Middle frontal gyrus (tissue), 1 donor: ENCODE results near the gene ZNF615.
"Not testable (repeated sequence)": the region's sequence is repeated elsewhere in the genome, so short reads cannot be mapped to it uniquely, and the experiment has no call there.

Experiments
- DNase-seq: peaks from one replicate; pipeline ENCODE4 v3.0.0-alpha.2; 2015; ENCODE audit warnings: low spot score; ENCODE audit errors: extremely low spot score

ZNF615 gene

DNA sequence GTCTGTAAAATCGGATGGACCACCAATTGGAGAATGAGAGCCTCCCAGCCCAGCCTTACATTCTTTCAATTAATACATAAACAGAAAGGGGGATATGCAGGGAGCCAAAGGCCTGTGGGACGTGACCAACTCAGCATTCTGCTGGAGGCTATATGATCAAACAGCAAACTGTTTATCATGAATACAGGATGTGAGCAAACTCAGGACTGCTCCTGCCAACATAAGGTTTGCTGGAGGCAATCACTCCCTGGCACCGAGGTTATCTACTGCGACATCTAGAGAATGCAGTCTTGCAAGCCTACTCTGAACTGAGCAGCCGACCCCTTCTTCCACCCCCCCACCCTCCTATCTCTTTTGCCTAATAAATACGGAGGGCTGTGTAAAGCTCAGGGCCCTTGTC is 27.1 kb downstream of the ZNF615 start:
- DNase-seq: not testable (repeated sequence)

DNA sequence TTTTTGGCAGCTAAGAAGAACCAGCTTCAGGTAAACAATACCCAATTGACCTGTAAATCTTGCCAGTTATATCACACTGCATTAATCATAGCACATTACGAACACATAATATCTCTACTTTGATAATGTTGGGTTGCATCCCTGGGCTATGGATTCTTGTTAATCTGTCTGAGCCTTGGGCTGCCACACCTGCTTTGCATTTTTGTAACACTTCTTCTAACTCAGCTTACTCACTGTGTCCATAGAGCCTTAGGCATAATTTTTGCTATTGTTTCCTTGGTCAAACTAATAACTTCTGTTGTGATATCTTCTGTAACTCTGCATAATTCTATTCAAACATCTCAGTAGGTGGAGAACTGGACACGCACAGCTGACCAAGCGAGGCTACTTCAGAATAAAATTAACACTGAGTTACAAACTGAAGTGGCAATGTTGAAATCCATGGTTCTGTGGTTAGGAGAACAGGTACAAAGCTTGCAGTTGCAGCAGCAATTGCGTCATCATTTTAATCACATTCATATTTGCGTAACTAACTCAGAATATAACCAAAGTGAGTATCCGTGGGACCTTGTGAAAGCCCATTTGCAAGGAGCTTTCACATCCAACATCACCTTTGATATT is 27.8 kb downstream of the ZNF615 start:
- no peak for DNase-seq

DNA sequence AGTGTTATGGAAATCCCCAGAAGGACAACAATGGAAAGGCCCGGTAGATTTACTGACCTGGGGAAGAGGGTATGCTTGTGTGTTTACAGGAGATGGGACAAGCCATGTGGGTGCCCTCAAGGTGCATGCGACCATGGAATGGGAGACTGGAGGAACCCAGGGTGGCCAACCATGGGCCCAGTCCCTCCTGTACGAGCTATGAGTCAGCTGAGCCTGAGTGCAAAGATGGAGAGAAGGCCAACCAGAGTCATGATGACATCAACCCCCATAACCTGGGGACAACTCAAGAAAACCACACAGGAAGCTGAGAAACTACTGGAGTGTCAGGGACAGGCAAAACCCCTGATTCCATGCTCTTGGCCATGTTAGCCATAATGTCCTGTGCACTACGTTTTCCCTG is 29.1 kb downstream of the ZNF615 start:
- DNase-seq: no peak

DNA sequence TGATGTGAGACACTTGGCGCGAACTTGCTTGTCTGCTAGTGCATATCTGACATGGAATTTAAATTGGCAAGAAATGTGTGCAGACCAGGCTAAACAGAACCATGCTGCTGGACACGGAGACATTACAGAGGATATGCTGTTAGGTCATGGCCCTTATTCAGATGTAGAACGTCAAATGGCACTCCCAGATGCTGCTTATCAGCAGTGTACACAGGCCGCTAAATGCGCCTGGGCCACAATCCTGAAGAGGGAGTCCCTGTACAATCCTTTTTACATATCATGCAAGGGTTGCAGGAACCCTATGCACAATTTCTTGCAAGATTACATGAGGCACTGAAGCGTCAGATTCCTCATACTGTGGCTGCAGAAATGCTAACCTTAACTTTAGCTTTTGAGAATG is 30.7 kb downstream of the ZNF615 start:
- no peak for DNase-seq

DNA sequence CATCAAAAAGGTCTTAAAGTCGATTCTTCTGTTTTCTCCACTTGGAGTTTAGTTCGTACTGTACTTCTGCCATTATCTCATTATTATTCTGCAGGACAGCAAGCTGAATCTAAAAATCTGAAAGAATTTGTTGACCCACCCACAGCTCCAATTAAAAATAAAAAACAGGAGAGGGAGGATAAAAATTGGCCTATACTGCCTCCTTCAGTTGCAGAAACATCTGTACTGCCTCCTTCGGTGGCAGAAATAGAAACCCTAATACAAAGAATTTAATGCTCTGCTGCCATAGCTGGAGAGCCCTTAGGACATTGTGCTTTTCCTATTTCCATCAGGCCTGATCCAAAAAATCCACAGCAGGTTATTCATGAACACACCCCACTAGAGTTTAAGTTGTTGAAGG is 31.2 kb downstream of the ZNF615 start:
- DNase-seq: no peak

DNA sequence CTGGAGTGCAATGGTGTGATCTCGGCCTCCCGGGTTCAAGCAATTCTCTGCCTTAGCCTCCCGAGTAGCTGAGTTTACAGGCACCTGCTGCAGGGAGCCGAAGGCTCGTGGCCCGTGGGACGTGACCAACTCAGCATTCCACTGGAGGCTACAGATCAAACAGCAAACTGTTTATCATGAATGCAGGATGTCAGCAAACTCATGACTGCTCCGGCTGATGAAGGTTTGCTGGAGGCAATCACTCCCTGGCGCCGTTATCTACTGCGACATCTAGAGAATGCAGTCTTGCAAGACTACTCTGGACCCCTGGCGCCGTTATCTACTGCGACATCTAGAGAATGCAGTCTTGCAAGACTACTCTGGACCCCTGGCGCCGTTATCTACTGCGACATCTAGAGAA is 32.2 kb downstream of the ZNF615 start:
- not testable (repeated sequence) for DNase-seq

DNA sequence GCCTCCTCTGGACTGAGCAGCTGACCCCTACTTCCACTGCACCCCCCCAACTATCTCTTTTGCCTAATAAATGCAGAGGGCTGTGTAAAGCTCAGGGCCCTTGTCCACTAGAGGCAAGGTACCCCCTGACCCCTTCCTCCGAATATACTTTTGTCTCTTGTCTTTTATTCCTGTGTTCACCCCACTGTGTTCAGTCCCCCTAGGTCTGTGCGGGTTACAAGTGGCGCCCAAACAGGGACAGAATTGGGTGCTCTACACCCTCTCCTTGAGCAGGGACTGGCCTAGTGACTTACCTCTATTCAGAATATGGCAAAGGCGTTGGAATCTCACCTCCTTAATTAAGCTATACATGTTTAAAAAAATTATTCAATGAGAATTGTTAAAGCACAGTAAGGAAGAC is 36.4 kb downstream of the ZNF615 start:
- no peak for DNase-seq

DNA sequence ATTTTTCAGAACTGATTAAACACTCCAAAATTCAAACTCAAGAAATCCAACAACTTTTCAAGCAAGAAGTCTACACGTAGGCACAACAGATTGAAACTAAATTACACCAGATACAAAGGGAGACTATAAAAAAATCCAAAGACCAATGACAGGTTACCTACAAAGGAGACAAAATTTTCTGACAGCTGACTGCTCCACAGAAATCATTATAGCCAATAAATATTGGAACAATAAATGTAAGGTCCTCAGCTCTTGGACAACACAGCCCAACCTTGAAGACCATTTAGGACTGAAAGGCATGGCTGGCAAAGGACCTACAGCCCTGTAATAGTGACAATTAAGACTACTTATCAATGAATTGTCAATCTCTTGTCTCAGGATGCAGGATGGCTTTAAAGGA is 37.3 kb downstream of the ZNF615 start:
- DNase-seq: no peak

DNA sequence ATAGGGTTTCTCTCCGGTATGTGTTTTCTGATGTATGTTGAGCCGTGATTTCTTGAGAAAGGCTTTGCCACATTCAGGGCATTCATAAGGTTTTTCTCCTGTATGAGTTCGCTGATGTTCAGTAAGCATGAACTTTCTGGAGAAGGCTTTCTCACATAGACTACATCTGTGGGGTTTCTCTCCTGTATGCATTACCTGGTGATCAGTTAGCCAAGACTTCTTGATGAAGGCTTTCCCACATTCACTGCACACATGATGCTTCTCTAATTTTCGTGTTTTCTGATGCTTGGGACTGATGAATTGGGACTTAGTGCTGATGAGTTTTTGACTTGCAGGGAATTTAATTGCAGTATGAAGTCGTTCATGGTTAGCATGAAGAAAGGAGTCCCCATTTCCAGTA is 42.4 kb downstream of the ZNF615 start:
- no peak for DNase-seq

DNA sequence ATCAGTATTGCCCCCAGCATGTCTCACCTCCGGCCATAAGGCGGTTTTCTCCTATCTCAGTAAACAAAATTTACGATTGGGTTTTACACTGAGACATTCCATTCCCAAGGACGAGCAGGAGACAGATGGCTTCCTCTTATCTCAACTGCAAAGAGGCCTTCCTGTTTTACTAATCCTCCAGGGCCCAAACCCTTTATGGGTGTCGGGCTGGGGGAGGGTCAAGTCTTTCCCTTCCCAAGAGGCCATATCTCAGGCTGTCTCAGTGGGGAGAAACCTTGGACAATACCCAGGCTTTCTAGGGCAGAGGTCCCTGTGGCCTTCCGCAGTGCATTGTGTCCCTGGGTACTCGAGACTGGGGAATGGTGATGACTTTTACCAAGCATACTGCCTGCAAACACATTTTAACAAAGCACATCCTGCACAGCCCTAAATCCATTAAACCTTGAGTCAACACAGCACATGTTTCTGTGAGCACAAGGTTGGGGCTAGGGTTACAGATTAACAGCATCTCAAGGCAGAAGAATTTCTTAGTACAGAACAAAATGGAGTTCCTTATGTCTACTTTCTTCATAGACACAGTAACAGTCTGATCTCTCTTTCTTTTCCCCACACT is 47.3 kb downstream of the ZNF615 start:
- not testable (repeated sequence) for DNase-seq

DNA sequence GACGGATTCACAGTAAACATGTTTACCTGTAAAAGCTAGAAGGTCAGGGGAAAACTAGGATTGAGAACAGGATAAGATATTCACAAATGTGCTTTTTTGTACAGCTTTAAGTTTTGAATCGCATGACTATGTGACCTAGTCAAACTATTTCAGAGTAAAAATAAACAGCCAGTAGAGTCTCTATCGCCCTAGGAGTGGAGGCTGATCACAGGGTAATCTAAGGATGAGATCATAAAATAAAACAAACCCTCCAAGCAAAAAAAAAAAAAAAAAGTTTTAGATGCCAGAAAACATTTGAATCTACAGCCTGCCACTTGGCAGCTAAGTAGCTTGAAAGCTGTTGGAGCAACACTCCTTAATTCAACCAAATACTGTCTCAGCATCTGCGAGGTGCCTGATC is 48.2 kb downstream of the ZNF615 start:
- no peak for DNase-seq

DNA sequence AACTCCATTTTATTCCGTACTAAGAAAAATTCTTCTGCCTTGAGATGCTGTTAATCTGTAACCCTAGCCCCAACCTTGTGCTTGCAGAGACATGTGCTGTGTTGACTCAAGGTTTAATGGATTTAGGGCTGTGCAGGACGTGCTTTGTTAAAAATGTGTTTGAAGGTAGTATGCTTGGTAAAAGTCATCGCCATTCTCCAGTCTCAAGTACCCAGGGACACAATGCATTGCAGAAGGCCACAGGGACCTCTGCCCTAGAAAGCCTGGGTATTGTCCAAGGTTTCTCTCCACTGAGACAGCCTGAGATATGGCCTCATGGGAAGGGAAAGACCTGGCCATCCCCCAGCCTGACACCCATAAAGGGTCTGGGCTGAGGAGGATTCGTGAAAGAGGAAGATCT is 50.2 kb downstream of the ZNF615 start:
- DNase-seq: not testable (repeated sequence)

DNA sequence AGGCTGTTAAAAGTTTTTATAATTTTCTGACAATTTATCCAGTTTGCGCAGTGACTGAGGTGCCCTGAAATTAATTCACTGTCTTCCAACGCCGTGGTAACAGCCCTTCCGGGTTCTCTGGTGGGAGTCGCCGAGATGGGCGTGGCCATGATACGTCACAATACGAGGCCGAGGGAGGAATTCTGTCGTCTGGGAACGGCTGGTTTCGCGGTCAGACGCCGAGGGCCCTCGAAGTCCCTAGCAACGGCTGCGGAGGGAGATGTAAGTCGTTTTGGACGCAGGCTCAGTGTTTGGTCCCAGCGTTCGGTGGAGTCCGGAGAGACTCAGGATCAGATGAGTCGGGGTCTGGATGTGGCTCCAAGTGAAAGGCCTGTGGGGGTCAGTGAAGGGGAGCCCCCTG is 59.0 kb downstream of the ZNF615 start:
- DNase-seq: no peak

DNA sequence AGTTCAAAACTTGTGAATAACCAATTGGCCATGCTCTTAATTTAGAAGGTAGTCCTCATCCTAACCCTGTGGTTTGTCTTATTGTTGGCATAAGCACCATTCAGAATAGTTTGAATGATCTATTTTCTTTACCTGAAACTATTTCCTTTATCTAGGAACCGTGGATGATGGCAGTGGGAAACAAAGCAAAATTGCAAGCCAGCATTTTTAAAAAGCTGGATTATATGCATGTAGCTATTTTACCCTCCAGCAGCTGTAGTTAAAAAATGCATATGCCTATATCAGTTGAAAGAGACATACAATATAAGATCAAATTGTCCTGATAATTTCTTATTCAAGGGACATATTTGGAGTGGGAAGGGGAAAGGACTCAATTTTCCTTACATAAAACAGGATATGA is 61.4 kb downstream of the ZNF615 start:
- no peak for DNase-seq

DNA sequence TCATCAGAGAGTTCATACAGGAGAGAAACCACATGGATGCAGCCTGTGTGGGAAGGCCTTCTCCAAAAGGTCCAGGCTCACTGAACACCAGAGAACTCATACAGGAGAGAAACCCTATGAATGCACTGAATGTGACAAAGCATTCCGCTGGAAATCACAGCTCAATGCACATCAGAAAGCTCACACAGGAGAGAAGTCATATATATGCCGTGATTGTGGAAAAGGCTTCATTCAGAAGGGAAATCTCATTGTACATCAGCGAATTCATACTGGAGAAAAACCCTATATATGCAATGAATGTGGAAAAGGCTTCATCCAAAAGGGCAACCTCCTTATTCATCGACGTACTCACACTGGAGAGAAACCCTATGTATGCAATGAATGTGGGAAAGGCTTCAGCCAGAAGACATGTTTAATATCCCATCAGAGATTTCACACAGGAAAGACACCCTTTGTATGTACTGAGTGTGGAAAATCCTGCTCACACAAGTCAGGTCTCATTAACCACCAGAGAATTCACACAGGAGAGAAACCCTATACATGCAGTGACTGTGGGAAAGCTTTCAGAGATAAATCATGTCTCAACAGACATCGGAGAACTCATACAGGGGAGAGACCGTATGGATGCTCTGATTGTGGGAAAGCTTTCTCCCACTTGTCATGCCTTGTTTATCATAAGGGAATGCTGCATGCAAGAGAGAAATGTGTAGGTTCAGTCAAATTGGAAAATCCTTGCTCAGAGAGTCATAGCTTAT is 63.0 kb downstream of the ZNF615 start:
- DNase-seq: no peak
